Cardiac fibroblast (primary cell): ENCODE measurements around the gene CAV2.

ENCODE experiments used
- DNase-seq, 2 donors: peaks; one replicate each; pipeline versions ENCODE4 v3.0.0 to v3.0.0-alpha.2; 2010; ENCODE audit warnings: low read depth in 2 of 2
- H3K4me3 ChIP-seq, 2 donors: replicated peaks in 1 of 2; 1 replicate in 1 of 2; 2 replicates in 1 of 2; pipeline ENCODE4 v1.5.1; 2011; ENCODE audit warnings: low read depth in 2 of 2, low read length in 2 of 2, mild to moderate bottlenecking in 2 of 2, moderate library complexity in 1 of 2
- TF ChIP-seq, protein P1 (sequence below): IDR thresholded peaks from one replicate; pipeline ENCODE4 v1.5.1; 2011; ENCODE audit warnings: low read depth, mild to moderate bottlenecking, low read length, inconsistent platforms

The CAV2 gene

GRCh38 chr7:116548506-116548905 is 49.0 kb downstream of the CAV2 start:
- TF ChIP-seq, protein P1, sequence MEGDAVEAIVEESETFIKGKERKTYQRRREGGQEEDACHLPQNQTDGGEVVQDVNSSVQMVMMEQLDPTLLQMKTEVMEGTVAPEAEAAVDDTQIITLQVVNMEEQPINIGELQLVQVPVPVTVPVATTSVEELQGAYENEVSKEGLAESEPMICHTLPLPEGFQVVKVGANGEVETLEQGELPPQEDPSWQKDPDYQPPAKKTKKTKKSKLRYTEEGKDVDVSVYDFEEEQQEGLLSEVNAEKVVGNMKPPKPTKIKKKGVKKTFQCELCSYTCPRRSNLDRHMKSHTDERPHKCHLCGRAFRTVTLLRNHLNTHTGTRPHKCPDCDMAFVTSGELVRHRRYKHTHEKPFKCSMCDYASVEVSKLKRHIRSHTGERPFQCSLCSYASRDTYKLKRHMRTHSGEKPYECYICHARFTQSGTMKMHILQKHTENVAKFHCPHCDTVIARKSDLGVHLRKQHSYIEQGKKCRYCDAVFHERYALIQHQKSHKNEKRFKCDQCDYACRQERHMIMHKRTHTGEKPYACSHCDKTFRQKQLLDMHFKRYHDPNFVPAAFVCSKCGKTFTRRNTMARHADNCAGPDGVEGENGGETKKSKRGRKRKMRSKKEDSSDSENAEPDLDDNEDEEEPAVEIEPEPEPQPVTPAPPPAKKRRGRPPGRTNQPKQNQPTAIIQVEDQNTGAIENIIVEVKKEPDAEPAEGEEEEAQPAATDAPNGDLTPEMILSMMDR: no peak
- no peak overlapping the region for H3K4me3 ChIP-seq
- DNase-seq: no peak

- H3K4me3 ChIP-seq: no peak overlapping the region
- TF ChIP-seq, protein P1: no peak
- no peak for DNase-seq
Measured at GRCh38 chr7:116549370-116549769, 49.8 kb downstream of the CAV2 start.

- no peak overlapping the region for H3K4me3 ChIP-seq
- DNase-seq: no peak
- TF ChIP-seq, protein P1: no peak
Measured at GRCh38 chr7:116551692-116552091, 52.2 kb downstream of the CAV2 start.

GRCh38 chr7:116552602-116553001 is 53.1 kb downstream of the CAV2 start:
- no peak overlapping the region for H3K4me3 ChIP-seq
- TF ChIP-seq, protein P1: no peak
- DNase-seq: peak in 1 of 2 donors; percentile 67

DNA sequence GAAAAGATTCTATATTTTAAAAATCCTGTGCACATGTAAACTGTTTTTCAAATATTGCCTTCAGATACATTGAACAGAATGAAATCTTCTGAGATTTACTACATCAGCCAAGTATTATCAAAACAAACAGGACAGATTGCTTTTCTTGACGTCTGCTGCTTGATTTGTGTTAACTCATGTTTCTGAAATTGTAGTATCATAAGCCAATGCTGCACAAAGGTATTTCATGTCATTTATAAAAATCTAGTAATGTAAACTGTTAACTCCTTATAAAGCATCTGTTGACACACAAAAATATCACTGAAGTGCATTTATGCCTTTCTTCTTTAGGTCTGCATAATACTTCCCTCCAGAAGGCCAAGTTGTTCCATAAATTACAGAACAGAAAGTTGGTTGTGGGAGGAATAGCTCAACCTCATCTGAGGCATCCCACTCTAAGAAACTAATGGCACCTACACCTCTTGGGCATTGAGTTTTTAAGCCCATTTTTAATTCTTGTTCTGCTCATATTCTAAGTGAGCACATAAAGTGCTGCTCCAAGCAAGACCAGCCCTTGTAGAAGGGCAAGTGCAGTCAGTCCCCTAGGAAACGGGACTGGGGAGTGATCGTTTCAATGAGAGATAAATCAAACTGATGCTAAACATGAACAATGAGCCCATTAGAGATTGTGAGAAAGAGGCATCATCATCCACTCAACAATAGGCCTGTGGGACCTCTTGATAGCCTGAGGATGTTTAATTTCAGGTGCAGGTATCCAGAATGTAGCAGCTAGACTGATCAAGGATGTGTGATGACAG is 53.8 kb downstream of the CAV2 start:
- DNase-seq: no peak
- TF ChIP-seq, protein P1: no peak
- H3K4me3 ChIP-seq: no peak overlapping the region

DNA sequence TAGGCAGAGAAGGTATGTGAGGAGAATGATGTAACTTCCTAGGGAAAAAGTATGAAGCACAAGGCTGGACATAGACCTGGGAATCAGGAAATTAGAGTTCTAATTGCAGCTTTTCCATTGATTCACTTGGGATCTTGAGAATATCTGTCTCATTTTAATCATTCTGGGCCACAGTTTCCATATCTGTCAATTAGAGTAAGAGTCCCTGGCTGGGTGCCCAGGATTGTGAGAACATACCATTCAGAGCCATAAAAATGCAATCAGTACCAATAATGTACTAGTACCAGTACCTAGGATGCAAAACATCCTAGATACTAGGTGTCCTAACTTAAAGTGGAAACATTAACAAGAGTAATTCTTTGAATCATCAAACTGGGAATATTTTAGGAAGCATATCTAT is 54.9 kb downstream of the CAV2 start:
- peak in 1 of 2 donors; percentile 44 for DNase-seq
- no peak overlapping the region for H3K4me3 ChIP-seq
- TF ChIP-seq, protein P1: no peak
